BE2C (cell line): Measurements from ENCODE around the gene CAPN11.

Experiments
- DNase-seq: peaks from one replicate; pipeline ENCODE4 v3.0.0-alpha.2; 2020
- H3K27me3 ChIP-seq: fragments of 250-450 bp; sonication (Bioruptor Pico); 2 replicates; pipeline ENCODE4 v1.5.1; 2020; ENCODE audit warnings: mild to moderate bottlenecking
- H3K36me3 ChIP-seq: fragments of 250-450 bp; sonication (Bioruptor Pico); 2 replicates; pipeline ENCODE4 v1.5.1; 2020; ENCODE audit warnings: mild to moderate bottlenecking
- H3K4me1 ChIP-seq: fragments of 250-450 bp; sonication (Bioruptor Pico); 2 replicates; pipeline ENCODE4 v1.5.1; 2020
- H3K4me3 ChIP-seq: 2 replicates; pipeline ENCODE4 v1.5.1; 2011; ENCODE audit warnings: low read depth, low read length
- H3K9me3 ChIP-seq: fragments of 250-450 bp; sonication (Bioruptor Pico); 2 replicates; pipeline ENCODE4 v1.5.1; 2020
- CTCF ChIP-seq: IDR thresholded peaks from 2 replicates; pipeline ENCODE4 v1.5.1; 2012; ENCODE audit warnings: mild to moderate bottlenecking, low read depth, low read length

Gene CAPN11

GRCh38 chr6:44120692-44121443 lies 37.8 kb upstream of the CAPN11 start:
- H3K4me1 ChIP-seq: 0 out of 2 replicates have a peak, but pooled peaks cover 5% of the 10 kb centered on the region
- DNase-seq: no peak
- H3K36me3 ChIP-seq: peaks cover 14% of the 10 kb centered on the region
- H3K9me3 ChIP-seq: no peaks in the 10 kb centered on the region
- no peak overlapping the region for H3K4me3 ChIP-seq
- TF ChIP-seq CTCF: no peak
- H3K27me3 ChIP-seq: no peaks in the 10 kb centered on the region

- H3K36me3 ChIP-seq: peaks cover 10% of the 10 kb centered on the region
These were observed 35.8 kb upstream of the CAPN11 start for GRCh38 chr6:44122801-44123200.

GRCh38 chr6:44123544-44123943 lies 35.1 kb upstream of the CAPN11 start:
- 0 out of 2 replicates have a peak, but pooled peaks cover 3% of the 10 kb centered on the region for H3K4me1 ChIP-seq
- H3K27me3 ChIP-seq: no peaks in the 10 kb centered on the region
- H3K9me3 ChIP-seq: no peaks in the 10 kb centered on the region
- peaks cover 7% of the 10 kb centered on the region for H3K36me3 ChIP-seq
- TF ChIP-seq CTCF: no peak
- DNase-seq: no peak
- H3K4me3 ChIP-seq: no peak overlapping the region

More at GRCh38 chr6:44122801-44123200, 35.8 kb upstream of the CAPN11 start:
- H3K4me3 ChIP-seq: no peak overlapping the region
- H3K4me1 ChIP-seq: 0 out of 2 replicates have a peak, but pooled peaks cover 5% of the 10 kb centered on the region
- TF ChIP-seq CTCF: no peak
- no peaks in the 10 kb centered on the region for H3K27me3 ChIP-seq
- no peaks in the 10 kb centered on the region for H3K9me3 ChIP-seq
- DNase-seq: no peak

GRCh38 chr6:44126320-44127149 lies 32.1 kb upstream of the CAPN11 start:
- peak; percentile 47 for DNase-seq
- Histone ChIP-seq H3K4me3 (peak overlapping the region; percentile 71), H3K27me3 (no peaks in the 10 kb centered on the region), H3K9me3 (no peaks in the 10 kb centered on the region), H3K36me3 (peaks cover 4% of the 10 kb centered on the region), H3K4me1 (0 out of 2 replicates have a peak, but pooled peaks cover 3% of the 10 kb centered on the region)
- no peak for TF ChIP-seq CTCF

GRCh38 chr6:44127186-44128019 lies 31.2 kb upstream of the CAPN11 start, which contains the start of the genes MRPL14 and TMEM63B:
Gene MRPL14, minus strand, starts transcription at chr6:44127452. Its CDS starts 10,841 bp downstream, at chr6:44116611.
Gene TMEM63B, plus strand, starts transcription at chr6:44127554. Its CDS starts 7,031 bp downstream, at chr6:44134585.
- H3K4me1 ChIP-seq: 0 out of 2 replicates have a peak, but pooled peaks cover 3% of the 10 kb centered on the region
- DNase-seq: peak; percentile 93
- TF ChIP-seq CTCF: no peak

More at GRCh38 chr6:44127186-44128019, 31.2 kb upstream of the CAPN11 start, which contains the start of the genes MRPL14 and TMEM63B:
- peak within 1 kb of the TSS; percentile 71 for H3K4me3 ChIP-seq
- no peaks in the 10 kb centered on the region for H3K9me3 ChIP-seq
- H3K36me3 ChIP-seq: peaks cover 4% of the 10 kb centered on the region
- no peaks in the 10 kb centered on the region for H3K27me3 ChIP-seq
